GM10266 (cell line): ENCODE data around the gene LDLRAD3.

ENCODE experiments used
- DNase-seq: peaks from one replicate; pipeline ENCODE4 v3.0.0; 2012; ENCODE audit errors: extremely low spot score
- TF ChIP-seq, protein P1 (sequence below): IDR thresholded peaks from 2 replicates; pipeline ENCODE4 v1.5.1; 2012; ENCODE audit warnings: mild to moderate bottlenecking, low read depth; ENCODE audit not compliant: control insufficient read depth, insufficient read depth; ENCODE audit errors: missing control alignments

The LDLRAD3 gene

DNA sequence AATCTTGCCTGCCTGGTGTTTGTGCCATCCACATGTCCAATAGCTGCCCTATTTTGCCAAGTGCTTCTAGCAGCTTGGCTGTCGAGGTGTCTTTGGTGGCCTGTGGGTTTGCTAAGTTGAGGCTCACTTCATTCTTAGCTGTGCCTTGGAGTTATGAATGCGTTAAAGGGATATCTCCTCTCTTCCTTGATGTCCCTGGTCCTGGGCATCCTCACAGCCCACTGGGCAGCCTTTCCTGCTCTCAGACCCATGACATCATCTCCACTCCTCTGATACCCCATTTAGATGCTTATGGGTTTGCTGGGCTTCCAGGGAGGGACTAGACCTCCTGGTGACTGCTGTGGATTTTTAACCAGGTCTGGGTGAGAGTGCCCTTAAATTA is 1.3 kb downstream of the LDLRAD3 start:
- no peak for DNase-seq
- TF ChIP-seq, protein P1, sequence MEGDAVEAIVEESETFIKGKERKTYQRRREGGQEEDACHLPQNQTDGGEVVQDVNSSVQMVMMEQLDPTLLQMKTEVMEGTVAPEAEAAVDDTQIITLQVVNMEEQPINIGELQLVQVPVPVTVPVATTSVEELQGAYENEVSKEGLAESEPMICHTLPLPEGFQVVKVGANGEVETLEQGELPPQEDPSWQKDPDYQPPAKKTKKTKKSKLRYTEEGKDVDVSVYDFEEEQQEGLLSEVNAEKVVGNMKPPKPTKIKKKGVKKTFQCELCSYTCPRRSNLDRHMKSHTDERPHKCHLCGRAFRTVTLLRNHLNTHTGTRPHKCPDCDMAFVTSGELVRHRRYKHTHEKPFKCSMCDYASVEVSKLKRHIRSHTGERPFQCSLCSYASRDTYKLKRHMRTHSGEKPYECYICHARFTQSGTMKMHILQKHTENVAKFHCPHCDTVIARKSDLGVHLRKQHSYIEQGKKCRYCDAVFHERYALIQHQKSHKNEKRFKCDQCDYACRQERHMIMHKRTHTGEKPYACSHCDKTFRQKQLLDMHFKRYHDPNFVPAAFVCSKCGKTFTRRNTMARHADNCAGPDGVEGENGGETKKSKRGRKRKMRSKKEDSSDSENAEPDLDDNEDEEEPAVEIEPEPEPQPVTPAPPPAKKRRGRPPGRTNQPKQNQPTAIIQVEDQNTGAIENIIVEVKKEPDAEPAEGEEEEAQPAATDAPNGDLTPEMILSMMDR: no peak

DNA sequence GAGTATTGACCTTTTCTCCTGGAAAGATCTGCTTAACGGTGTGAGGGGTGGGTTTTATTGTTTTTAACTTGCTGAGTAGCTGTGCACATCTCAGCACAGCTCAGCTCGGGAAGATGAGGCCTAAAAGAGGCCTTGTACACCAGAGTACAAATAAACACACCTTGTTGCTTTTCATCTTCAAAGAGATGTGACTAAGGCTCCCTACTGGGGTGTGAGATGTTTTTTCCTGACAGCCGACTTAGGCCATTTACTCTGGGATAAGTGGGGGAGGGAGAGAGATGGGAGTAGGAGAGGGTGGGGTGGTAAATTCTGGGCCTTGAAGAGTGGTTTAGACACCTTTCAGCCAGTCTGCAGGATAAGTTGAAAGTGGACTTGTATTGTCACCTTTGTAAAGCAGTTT is 2.9 kb downstream of the LDLRAD3 start:
- TF ChIP-seq, protein P1: no peak
- no peak for DNase-seq

DNA sequence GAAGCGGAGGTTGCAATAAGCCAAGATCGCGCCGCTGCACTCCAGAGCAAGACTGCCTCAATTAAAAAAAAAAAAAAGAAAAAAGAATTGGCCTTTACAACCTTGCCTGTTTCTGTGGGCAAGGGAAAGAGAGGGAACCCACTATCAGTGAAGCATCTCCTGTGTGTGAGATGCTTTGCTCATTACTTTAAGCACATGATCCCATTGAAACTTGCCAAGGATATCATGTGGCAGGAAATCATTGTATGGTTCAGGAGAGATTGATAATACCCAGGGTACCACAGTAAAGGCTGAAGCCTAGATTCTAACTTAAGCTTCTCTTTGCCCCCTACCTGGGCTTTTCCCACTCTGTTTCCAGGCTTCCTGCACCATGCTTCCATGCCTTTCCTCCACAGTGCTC is 3.6 kb downstream of the LDLRAD3 start:
- no peak for DNase-seq
- TF ChIP-seq, protein P1: no peak

DNA sequence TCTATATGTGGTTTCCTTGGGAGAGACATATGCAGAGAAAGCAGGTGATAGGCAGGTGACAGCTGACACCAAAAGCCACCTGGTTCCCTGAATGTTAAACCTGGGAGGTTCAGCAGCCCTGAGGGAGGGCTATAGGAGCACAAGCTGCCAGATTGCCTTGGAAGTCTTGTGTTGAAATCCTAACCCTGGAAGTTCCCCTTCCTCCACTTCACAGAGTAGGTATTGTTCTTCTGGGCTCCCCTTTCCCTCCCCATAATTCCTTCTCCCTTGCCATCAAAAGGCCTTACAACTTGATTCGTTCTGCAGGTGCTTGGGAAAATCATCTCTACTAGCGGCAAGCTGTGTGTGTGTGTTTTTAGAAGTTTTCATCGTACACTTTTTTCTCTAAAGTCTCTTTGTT is 5.4 kb downstream of the LDLRAD3 start:
- TF ChIP-seq, protein P1: no peak
- no peak for DNase-seq

DNA sequence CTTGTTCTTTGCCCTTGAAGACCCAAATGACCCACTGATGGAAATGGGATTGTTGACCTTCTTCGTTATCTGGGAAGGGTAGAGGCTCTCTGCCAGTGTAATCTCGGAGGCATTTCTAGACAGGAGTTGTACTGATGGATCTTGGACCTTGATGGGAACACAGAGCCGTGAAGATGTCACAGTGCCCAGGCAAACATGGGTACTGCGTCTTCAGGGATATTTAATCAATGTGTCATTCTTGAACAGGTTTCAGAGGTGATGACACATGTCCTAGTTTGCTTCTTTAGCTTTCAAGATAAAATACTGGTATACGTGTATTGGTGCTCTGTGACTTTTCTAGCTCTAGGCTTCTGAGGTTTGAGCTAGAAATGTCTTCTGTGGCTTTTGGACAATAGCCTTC is 6.2 kb downstream of the LDLRAD3 start:
- TF ChIP-seq, protein P1: no peak
- DNase-seq: no peak

DNA sequence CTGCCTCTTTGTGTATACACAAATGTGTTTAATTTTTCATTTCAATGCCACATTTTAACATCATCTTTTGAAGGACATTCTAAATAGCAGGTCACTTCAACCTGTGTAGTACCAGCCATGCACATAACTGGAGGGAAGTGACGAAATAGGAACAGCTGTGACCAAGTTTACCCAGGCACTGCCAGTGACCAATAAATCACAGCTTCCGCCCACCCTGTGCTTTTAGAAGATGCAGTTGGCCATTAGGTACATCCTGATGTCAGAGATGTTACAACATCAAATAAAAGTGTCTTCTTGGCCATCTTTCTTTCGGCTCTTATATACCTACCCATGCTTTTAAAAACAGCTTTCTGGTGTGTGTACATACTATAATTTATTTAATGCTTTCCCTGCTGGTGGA is 7.8 kb downstream of the LDLRAD3 start:
- TF ChIP-seq, protein P1: no peak
- no peak for DNase-seq

DNA sequence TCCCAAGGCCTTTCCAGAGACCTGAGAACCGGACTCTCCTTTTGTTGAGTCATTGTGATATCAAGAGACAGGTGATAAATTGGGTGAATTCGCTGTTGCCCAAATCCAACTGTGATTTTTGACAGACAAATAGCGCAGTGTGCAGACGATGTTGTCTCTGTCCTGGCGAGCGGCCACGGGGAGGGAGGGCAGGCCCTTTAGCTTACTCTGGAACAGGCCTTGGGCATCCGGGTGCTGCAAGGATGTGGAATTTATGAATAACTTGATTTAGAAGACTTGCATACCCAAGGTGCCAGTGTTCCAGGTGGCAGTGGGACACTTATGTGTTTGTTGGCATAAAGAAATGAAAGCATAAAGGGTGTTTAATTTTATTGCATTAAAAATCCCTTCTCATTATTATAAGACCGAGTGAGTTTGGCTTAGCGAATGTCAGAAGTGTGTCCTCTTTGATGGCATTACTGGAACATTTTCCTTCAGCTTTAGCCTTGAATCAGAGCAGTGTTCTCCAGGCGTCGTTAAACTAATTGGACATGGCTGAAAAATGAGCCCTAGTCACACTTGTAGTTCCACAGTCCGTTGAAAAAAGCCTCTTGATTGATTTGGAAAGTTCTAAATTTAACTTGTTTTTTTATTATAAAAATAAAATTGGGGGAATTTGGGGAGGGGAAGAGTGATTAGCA is 9.4 kb downstream of the LDLRAD3 start:
- no peak for DNase-seq
- TF ChIP-seq, protein P1: no peak
